SK-MEL-5 (cell line): ENCODE measurements around the gene ZNF821. TPM values are rescaled to one million over a fixed set of nuclear protein-coding genes. Genes with fewer than 3 reads are reported as not detected.
"Not testable (repeated sequence)": the region's sequence is repeated elsewhere in the genome, so short reads cannot be mapped to it uniquely, and the experiment has no call there.

Experiments used
- DNase-seq: peaks from one replicate; pipeline ENCODE4 v3.0.0-alpha.2; 2016; ENCODE audit warnings: low read depth, low spot score
- in situ Hi-C: cut with HindIII; loops from 2 replicates; pipeline ENCODE4 v1.10.0; 2016; ENCODE audit warnings: low sequenced_read_pairs, high pct_unique_total_duplicates, low pct_unique_long_range_greater_than_20kb
- total RNA-seq: library from RNA; depleted of rRNA; stranded (reverse); fragments of >200 nt; shearing (Covaris generic); gene quantifications from 2 replicates; pipeline ENCODE4 v1.2.3, GENCODE V29; 2014

ZNF821 gene
- total RNA-seq, 1 experiment from 2014 or later, result 4.7 TPM

DNA sequence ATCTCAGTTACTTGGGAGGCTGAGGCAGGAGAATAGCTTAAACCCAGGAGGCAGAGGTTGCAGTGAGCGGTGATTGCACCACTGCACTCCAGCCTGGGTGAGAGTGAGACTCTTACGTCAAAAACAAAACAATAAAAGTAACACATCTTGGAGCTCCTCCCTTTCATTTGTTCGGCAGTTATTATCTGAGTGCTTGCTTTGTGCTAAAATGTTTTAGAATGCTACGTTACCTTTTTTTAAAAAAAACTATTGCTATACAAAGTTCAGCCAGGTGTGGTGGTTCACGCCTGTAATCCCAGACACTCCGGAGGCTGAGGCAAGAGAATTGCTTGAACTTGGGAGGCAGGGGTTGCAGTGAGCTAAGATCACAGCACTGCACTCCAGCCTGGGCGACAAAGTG is 27.1 kb upstream of the ZNF821 start:
- in situ Hi-C loops, result no loop called here
- no peak for DNase-seq

GRCh38 chr16:71905765-71906164 is 21.8 kb upstream of the ZNF821 start:
- DNase-seq, in situ Hi-C loops: not testable (repeated sequence)

DNA sequence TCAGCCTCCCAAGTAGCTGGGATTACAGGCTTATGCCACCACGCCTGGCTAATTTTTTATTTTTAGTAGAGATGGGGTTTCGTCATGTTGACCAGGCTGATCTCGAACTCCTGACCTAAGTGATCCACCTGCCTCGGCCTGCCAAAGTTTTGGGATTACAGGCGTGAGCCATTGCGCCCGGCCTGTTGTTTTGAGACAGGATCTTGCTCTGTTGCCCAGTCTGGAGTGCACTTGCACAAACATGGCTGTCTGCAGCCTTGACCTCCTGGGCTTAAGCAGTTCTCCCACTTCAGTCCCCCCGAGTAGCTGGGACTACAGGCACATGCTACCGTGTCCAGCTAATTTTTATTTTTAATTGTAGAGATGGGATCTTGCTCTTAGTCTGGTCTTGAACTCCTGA is 20.3 kb upstream of the ZNF821 start:
- in situ Hi-C loops, result no loop called here
- no peak for DNase-seq

GRCh38 chr16:71903608-71904007 is 19.6 kb upstream of the ZNF821 start:
- in situ Hi-C loops, result no loop called here
- DNase-seq, result no peak

DNA sequence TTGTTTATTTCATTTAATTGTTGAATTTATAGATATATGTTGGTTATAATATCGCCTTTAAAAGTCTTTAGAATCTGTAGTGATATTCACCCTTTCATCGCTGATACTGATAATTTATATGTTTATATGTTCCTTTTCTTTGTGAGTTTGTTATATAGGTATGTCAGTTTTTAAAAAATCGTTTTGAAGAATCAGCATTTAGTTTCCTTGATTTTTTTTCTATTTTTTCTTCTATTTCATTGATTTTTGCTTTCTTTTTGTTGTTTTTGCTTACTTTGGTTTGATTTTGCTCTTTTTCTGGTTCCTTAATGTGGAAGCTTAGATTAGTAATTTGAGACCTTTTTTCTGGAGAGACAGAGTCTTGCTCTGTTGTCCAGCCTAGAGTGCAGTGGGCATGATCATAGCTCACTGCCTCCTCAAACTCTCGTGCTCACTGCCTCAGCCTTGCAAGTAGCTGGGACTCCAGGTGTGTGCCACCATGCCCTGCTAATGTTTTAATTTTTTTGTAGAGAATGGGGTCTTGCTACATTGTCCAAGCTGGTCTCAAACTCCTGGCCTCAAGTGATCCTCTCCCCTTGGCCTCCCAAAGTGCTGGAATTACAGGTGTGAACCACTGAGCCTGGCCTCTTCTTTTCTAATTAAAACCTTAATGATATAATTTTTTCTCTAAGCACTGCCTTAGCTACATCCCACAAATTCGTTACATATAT is 18.8 kb upstream of the ZNF821 start:
- in situ Hi-C loops, result no loop called here
- DNase-seq, result no peak

- no peak for DNase-seq
- in situ Hi-C loops, result no loop called here
Observed at GRCh38 chr16:71899171-71899570, 15.2 kb upstream of the ZNF821 start.

GRCh38 chr16:71896764-71897368 is 12.9 kb upstream of the ZNF821 start:
- DNase-seq, result no peak
- in situ Hi-C loops, result no loop called here

GRCh38 chr16:71895679-71896365 is 11.8 kb upstream of the ZNF821 start:
- in situ Hi-C loops, result no loop called here
- peak; percentile 27 for DNase-seq

DNA sequence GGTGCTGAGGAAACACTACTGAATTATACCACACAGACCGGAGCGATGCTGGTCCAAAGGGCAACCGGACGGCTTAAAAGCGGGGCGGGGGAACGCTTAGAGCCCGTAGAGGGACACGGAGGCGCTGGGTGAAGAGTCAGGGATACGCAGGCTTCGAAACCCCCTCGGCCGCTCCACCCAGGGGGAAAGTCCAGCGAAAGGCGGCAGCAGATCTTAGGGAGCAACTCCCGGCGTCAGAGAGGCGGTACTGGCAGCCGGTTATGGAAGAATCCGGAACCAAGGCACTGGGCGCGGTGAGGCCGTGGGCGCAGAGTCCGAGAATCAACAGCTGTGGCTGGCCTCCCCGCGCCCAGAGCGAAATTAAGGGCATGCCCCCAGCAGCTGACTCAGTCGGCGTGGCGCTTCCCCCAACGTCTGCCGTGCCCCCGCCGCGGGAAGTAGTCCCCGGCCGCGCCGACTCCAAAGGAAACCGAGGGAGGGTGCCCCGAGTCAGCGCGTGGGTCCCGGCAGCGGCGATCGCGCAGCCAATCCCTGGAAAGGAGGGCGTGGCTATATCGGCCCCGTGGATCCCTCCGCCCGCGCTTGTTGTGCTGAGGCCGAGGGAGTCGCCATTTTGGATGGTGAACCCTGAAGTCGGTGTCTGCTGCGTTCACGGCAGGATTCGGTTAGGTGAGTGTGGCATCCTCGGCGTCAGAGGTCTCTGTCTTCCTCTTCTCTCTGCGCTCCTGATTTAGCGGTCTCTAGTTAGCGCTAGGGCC is 11.1 kb upstream of the ZNF821 start, which contains the start of gene IST1:
Gene IST1 (plus strand): TSS at position 611 of the 758 bp plus-strand sequence. CDS start 20,110 bp downstream, outside the sequence.
- in situ Hi-C loops, result no loop called here
- peak; percentile 94 for DNase-seq

DNA sequence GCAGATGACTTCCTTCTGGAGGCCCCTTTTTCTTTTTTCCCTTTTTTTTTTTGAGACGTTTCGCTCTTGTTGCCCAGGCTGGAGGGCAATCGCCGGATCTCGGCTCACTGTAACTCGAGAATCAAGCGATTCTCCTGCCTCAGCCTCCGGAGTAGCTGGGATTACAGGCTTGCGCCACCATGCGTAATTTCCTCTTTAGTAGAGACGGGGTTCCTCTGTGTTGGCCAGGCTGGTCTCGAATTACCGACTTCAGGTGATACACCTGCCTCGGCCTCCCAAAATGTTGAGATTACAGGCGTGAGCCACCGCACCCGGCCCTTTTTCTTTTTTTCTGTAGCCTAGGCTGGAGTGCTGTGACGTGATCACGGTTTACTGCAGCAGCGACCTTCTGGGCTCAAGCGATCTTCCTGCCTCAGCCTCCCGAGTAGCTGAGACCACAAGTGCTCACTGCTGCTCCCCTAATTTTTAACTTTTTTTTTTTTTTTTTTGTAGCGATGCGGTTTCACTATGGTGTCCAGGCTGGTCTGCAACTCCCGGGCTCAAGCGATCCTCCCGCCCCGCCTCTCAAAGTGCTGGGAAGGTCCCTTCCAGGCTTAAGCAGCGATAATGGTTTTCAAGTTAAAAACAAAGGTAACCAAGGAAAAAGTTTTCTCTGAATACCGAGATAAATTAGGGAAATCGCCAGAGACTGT is 10.4 kb upstream of the ZNF821 start:
- DNase-seq, result peak; percentile 54
- in situ Hi-C loops, result no loop called here

DNA sequence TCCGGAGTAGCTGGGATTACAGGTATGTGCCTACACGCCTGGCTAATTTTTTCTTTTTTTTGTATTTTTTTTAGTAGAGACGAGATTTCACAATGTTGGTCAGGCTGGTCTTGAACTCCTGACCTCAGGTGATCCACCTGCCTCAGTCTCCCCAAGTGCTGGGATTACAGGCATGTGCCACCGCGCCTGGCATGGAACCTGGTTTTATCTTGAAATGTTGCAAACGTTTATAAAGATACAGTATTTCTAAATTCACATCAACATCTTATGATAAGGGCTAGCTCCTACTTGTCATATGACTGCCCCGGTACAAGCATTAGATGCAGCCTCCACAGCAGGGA is 9.9 kb upstream of the ZNF821 start:
- in situ Hi-C loops, result no loop called here

GRCh38 chr16:71889147-71889546 is 5.2 kb upstream of the ZNF821 start:
- DNase-seq, result no peak
- in situ Hi-C loops, result no loop called here

More for the DNA sequence above, 9.9 kb upstream of the ZNF821 start:
- no peak for DNase-seq

- DNase-seq, result no peak
- in situ Hi-C loops, result no loop called here
Observed at GRCh38 chr16:71885261-71885650, 1.3 kb upstream of the ZNF821 start.

DNA sequence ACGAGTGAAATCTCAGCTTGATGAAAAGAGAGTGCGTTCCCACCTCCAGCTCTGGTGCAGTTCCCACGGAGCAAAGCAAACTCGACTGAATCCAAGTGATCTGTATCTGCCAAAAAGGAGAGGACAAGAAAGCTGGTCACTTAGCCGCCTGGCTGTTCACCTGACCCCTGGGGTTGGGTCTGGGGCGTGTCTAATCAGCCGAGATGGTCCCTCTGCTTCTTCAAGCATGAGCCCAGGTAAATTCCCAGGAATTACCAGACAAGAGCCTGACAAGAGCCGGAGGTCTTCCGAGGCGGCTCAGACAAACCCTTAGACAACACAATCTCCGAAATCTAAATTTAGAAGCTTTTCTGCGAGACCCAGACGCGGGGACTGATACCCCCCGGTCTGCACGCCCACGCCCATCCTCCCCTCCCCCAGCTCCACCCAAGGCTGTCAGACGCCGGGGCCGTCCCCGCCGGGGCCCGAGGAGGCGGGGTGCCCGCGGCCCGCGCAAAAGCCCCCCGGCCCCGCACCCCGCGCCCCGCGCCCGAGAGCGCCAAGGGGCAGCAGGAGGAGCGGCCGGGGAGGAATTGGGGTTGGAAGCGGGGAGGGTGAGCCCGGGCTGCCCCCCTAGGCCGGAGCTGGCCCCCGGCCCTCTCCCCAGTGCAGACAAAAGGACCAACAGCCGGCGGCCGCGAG is 674 bp downstream of the ZNF821 start:
- in situ Hi-C loops, result no loop called here
- DNase-seq, result peak; percentile 13

GRCh38 chr16:71882505-71883167 is 1.3 kb downstream of the ZNF821 start:
- peak; percentile 72 for DNase-seq
- in situ Hi-C loops, result no loop called here

- in situ Hi-C loops, result no loop called here
- no peak for DNase-seq
Observed at GRCh38 chr16:71880176-71880575, 3.8 kb downstream of the ZNF821 start.

GRCh38 chr16:71878911-71879310 is 5.1 kb downstream of the ZNF821 start:
- in situ Hi-C loops, result no loop called here

More at GRCh38 chr16:71878911-71879310, 5.1 kb downstream of the ZNF821 start:
- no peak for DNase-seq
